Central memory CD8-positive, alpha-beta T cell (primary cell): ENCODE measurements around the gene MRFAP1L1.

Source experiments
- ATAC-seq: fragments of 150-1000 bp; cut with Tn5 transposase; replicated peaks from 2 replicates; pipeline ENCODE4 v1.10.0; 2022; ENCODE audit warnings: mild to moderate bottlenecking, moderate FRiP score, moderate number of reproducible peaks; ENCODE audit not compliant: poor library complexity, severe bottlenecking; ENCODE audit errors: extremely low read depth
- DNase-seq, 2 donors: peaks; one replicate each; pipeline ENCODE4 v3.0.0; 2021; ENCODE audit warnings: low spot score in 2 of 2
- H3K27ac Mint-ChIP-seq: one replicate; pipeline ENCODE4 v1.8.0; 2022; ENCODE audit warnings: low read depth, mild to moderate bottlenecking, moderate library complexity, mixed read lengths
- H3K27me3 Mint-ChIP-seq: one replicate; pipeline ENCODE4 v1.8.0; 2022; ENCODE audit warnings: mixed read lengths
- H3K36me3 Mint-ChIP-seq: one replicate; pipeline ENCODE4 v1.8.0; 2022; ENCODE audit warnings: mild to moderate bottlenecking, moderate library complexity, mixed read lengths; ENCODE audit not compliant: insufficient read depth
- H3K4me1 Mint-ChIP-seq: one replicate; pipeline ENCODE4 v1.8.0; 2022; ENCODE audit warnings: mixed read lengths
- H3K4me3 Mint-ChIP-seq: one replicate; pipeline ENCODE4 v1.8.0; 2022; ENCODE audit warnings: mild to moderate bottlenecking, moderate library complexity, mixed read lengths
- H3K9me3 Mint-ChIP-seq: one replicate; pipeline ENCODE4 v1.8.0; 2022; ENCODE audit warnings: mixed read lengths

MRFAP1L1 gene

GRCh38 chr4:6699903-6700302 is 9.8 kb downstream of the MRFAP1L1 start:
- DNase-seq, result no peak
- Mint-ChIP-seq H3K27ac (peak overlapping the region; percentile 29), H3K9me3 (no peaks in the 10 kb centered on the region), H3K36me3 (peaks cover 22% of the 10 kb centered on the region), H3K27me3 (no peaks in the 10 kb centered on the region), H3K4me1 (peaks cover 57% of the 10 kb centered on the region), H3K4me3 (no peak overlapping the region)
- no peak for ATAC-seq

GRCh38 chr4:6699388-6699787 is 10.3 kb downstream of the MRFAP1L1 start:
- peaks cover 57% of the 10 kb centered on the region for H3K4me1 Mint-ChIP-seq
- H3K36me3 Mint-ChIP-seq, result peaks cover 19% of the 10 kb centered on the region
- no peaks in the 10 kb centered on the region for H3K27me3 Mint-ChIP-seq
- peak overlapping the region; percentile 29 for H3K27ac Mint-ChIP-seq
- ATAC-seq, result no peak
- DNase-seq, result no peak
- no peak overlapping the region for H3K4me3 Mint-ChIP-seq
- H3K9me3 Mint-ChIP-seq, result no peaks in the 10 kb centered on the region

- Mint-ChIP-seq H3K27me3 (no peaks in the 10 kb centered on the region), H3K36me3 (peaks cover 13% of the 10 kb centered on the region), H3K4me1 (peaks cover 63% of the 10 kb centered on the region), H3K4me3 (peak overlapping the region; percentile 67), H3K27ac (peak overlapping the region; percentile 94), H3K9me3 (no peaks in the 10 kb centered on the region)
- DNase-seq (no peak), ATAC-seq (no peak)
Observed at GRCh38 chr4:6697131-6697530, 12.5 kb downstream of the MRFAP1L1 start.

- no peaks in the 10 kb centered on the region for H3K9me3 Mint-ChIP-seq
- DNase-seq (no peak), ATAC-seq (peak; percentile 55)
- H3K4me3 Mint-ChIP-seq, result peak overlapping the region; percentile 67
- peaks cover 63% of the 10 kb centered on the region for H3K4me1 Mint-ChIP-seq
- no peaks in the 10 kb centered on the region for H3K27me3 Mint-ChIP-seq
- peak overlapping the region; percentile 94 for H3K27ac Mint-ChIP-seq
- peaks cover 13% of the 10 kb centered on the region for H3K36me3 Mint-ChIP-seq
Observed at GRCh38 chr4:6696611-6697010, 13.1 kb downstream of the MRFAP1L1 start.

DNA sequence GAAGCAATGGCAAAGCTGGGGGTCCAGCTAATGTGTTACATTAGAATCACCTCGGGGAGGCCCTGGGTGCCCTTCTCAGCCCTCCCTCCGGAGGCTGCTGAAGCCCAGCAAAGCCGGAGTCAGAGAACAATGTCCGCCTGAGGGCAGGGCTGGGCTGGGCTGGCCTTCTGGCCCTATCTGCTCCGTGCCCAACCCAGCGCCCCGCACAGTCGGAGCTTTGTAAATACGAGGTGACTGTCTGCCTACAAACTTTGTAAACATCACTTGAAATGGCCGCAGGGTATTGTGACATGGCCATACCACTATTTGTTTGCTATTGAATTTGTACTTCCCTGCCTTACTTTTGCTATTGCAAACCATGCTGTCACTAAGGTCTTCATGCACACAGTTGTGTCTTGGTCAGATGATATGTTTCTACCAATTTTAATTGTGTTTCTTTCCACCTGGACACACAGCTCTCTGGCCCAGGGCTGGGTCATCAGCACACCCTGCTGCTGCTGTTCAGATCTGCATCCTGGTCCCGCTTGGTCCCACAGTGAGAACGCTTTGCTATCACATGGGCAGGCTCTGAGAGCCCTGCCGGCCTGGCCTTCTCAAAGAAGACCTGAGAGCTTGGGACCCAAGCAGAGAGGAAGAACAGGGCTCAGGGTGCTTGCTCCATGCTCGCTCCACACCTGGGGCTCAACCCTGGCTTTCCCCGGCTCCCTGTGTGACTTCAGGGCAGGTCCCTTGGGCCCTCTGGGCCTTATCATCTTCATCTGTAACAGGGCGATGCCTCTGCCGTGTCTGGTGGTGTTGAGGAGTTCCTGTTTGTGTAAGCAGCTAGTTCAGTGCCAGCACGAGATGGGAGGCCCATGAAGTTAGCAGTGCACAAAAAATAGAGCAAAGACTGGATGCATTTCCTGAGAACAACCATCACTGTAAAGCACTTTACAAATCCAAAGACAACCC is 13.7 kb downstream of the MRFAP1L1 start:
- ATAC-seq, result peak; percentile 92
- peaks cover 13% of the 10 kb centered on the region for H3K36me3 Mint-ChIP-seq
- no peaks in the 10 kb centered on the region for H3K27me3 Mint-ChIP-seq
- no peaks in the 10 kb centered on the region for H3K9me3 Mint-ChIP-seq
- peak overlapping the region; percentile 67 for H3K4me3 Mint-ChIP-seq
- H3K27ac Mint-ChIP-seq, result peak overlapping the region; percentile 94
- peaks cover 66% of the 10 kb centered on the region for H3K4me1 Mint-ChIP-seq
- peak in 1 of 2 donors; percentile 56 for DNase-seq

- peak overlapping the region; percentile 83 for H3K27ac Mint-ChIP-seq
- no peaks in the 10 kb centered on the region for H3K27me3 Mint-ChIP-seq
- ATAC-seq (peak; percentile 17), DNase-seq (no peak)
- peaks cover 77% of the 10 kb centered on the region for H3K4me1 Mint-ChIP-seq
- no peaks in the 10 kb centered on the region for H3K9me3 Mint-ChIP-seq
- H3K36me3 Mint-ChIP-seq, result peaks cover 11% of the 10 kb centered on the region
- peak overlapping the region; percentile 63 for H3K4me3 Mint-ChIP-seq
Observed at GRCh38 chr4:6694177-6694901, 15.3 kb downstream of the MRFAP1L1 start.

DNA sequence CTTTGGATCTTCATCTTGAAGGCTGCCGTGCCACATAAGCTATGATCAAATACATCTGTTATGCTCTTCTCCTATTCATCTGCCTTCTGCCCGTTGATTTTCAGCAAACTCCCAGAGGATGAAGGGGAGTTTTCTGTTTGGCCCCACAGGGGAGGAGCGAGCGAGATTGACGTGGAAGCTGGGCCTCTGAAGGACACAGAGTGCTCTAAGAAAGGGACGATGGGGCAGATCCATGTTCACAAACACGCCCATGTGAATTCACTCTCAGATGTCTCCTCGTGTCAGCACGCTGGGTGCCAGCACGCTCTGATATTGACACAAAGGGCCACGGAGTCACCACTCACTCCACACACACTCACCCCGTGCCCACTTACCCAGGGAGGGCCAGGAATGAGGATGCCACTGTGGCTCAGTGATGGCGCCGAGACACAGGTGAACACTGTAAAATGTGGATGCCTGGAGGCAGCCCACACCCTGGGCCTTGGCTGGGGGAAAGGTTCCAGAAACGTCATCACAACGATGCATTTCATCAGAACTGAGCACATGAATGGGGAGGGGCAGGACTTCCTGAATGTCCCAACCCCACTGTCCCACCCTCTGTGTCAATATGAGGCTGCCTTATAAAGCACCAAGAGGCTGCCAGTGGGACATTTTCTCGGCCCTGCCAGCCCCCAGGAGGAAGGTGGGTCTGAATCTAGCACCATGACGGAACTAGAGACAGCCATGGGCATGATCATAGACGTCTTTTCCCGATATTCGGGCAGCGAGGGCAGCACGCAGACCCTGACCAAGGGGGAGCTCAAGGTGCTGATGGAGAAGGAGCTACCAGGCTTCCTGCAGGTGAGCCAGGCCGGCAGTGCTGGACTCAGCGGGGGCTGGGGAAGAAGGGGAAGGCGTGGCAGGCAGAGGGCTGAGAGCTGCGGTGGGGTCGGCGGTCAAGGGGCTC is 16.2 kb downstream of the MRFAP1L1 start, which contains the start of gene S100P:
S100P (plus strand) TSS at position 648 of the 946 bp plus-strand sequence; CDS start at position 703, 55 bp downstream.
- Mint-ChIP-seq H3K36me3 (peaks cover 16% of the 10 kb centered on the region), H3K27ac (peak within 1 kb of the TSS; percentile 83), H3K9me3 (no peaks in the 10 kb centered on the region), H3K27me3 (no peaks in the 10 kb centered on the region), H3K4me1 (peaks cover 81% of the 10 kb centered on the region), H3K4me3 (peak within 1 kb of the TSS; percentile 63)
- no peak for ATAC-seq
- DNase-seq, result no peak

- Mint-ChIP-seq H3K36me3 (peaks cover 19% of the 10 kb centered on the region), H3K4me3 (peak overlapping the region; percentile 40)
Observed at GRCh38 chr4:6692806-6693205, 16.9 kb downstream of the MRFAP1L1 start.

GRCh38 chr4:6692379-6692778 is 17.3 kb downstream of the MRFAP1L1 start:
- peaks cover 84% of the 10 kb centered on the region for H3K4me1 Mint-ChIP-seq
- no peaks in the 10 kb centered on the region for H3K27me3 Mint-ChIP-seq
- ATAC-seq (no peak), DNase-seq (no peak)
- H3K27ac Mint-ChIP-seq, result peak overlapping the region; percentile 61
- H3K36me3 Mint-ChIP-seq, result peaks cover 19% of the 10 kb centered on the region
- no peak overlapping the region for H3K4me3 Mint-ChIP-seq
- no peaks in the 10 kb centered on the region for H3K9me3 Mint-ChIP-seq

More at GRCh38 chr4:6692806-6693205, 16.9 kb downstream of the MRFAP1L1 start:
- Mint-ChIP-seq H3K27me3 (no peaks in the 10 kb centered on the region), H3K27ac (peak overlapping the region; percentile 61), H3K9me3 (no peaks in the 10 kb centered on the region), H3K4me1 (peaks cover 81% of the 10 kb centered on the region)
- ATAC-seq (no peak), DNase-seq (no peak)

DNA sequence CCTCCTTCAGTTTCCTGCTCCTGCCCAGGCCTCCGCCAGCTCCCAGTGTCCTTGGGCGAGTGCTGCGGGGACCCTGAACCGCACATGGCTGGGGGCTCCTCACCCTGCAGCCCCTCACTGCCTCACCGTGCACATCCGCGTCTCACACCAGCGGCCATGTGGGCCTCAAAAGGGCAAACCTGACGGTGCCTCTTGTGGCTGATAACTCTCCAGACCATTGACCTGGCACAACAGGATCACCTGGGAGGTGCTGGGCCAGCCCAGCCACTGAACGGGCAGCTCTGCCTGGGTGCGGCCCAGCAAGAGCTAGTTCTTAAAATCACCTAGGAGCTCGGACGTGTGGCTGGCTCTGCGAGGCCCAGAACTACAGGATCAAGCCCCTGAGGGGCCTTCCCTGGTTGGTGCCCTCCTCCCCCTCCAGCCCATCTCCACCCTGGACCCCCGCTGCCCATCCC is 20.1 kb downstream of the MRFAP1L1 start:
- DNase-seq (no peak), ATAC-seq (no peak)
- Mint-ChIP-seq H3K4me3 (peak overlapping the region; percentile 92), H3K36me3 (peaks cover 20% of the 10 kb centered on the region), H3K9me3 (no peaks in the 10 kb centered on the region), H3K4me1 (peaks cover 71% of the 10 kb centered on the region), H3K27ac (peak overlapping the region; percentile 98), H3K27me3 (no peaks in the 10 kb centered on the region)

DNA sequence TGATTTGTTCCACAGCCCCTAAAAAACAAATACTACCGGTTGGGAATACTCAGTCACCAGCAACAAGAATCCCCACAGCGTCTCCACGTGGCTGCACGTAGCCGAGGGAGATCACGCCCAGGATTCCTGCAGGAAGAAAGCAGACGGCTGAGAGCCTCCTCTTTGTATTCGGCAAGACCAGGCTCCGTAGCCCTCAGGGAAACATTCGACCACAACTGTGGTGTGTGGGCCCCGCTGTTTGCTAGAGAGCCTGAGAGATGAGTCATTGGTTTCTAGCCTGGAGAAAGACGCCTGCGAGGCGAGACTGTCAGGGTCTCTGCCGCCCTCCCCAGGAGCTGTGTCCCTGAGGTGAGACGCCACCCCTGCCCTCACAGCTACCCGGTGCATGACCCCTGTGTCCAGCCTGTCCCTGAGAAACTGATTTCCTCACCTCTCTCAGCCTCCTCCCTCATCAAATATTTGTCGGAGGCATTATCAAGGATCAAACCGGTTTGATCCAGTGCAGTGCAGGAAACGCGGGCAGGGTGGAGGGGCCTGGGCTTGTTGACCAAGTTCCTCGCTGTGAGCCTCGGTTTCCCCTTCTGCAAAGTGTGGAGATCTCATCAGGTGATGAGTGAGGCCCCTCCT is 20.7 kb downstream of the MRFAP1L1 start:
- peak; percentile 79 for ATAC-seq
- Mint-ChIP-seq H3K4me3 (peak overlapping the region; percentile 92), H3K36me3 (peaks cover 20% of the 10 kb centered on the region), H3K9me3 (no peaks in the 10 kb centered on the region), H3K4me1 (peaks cover 67% of the 10 kb centered on the region), H3K27ac (peak overlapping the region; percentile 98), H3K27me3 (no peaks in the 10 kb centered on the region)
- peak; percentile 51 to 61 for DNase-seq
